GM06990 (cell line): ENCODE results near the gene TRIM15.

Source experiments
- DNase-seq: peaks from one replicate; pipeline ENCODE4 v3.0.0-alpha.2; 2011; ENCODE audit not compliant: insufficient read length; ENCODE audit errors: extremely low read depth
- H3K27me3 ChIP-seq: replicated peaks from 2 replicates; pipeline ENCODE4 v1.6.0; 2011; ENCODE audit warnings: low read length; ENCODE audit not compliant: control insufficient read depth, insufficient read depth
- H3K36me3 ChIP-seq: 2 replicates; pipeline ENCODE4 v1.5.1; 2011; ENCODE audit warnings: low read length; ENCODE audit not compliant: control insufficient read depth, insufficient read depth
- H3K4me3 ChIP-seq: replicated peaks from 2 replicates; pipeline ENCODE4 v1.5.1; 2011; ENCODE audit warnings: low read depth, mild to moderate bottlenecking, control low read depth, low read length
- CTCF ChIP-seq: IDR thresholded peaks from 2 replicates; pipeline ENCODE4 v1.5.1; 2011; ENCODE audit warnings: low read length, control low read depth, mild to moderate bottlenecking, inconsistent platforms; ENCODE audit not compliant: insufficient read depth, poor library complexity, severe bottlenecking

TRIM15 gene

GRCh38 chr6:30180145-30180544 lies 16.8 kb downstream of the TRIM15 start:
- Histone ChIP-seq H3K27me3 (no peaks in the 10 kb centered on the region; the same call in 1 of the 2 replicates), H3K4me3 (no peak overlapping the region), H3K36me3 (peaks cover 5% of the 10 kb centered on the region)
- no peak for DNase-seq
- TF ChIP-seq CTCF = no peak

- H3K27me3 ChIP-seq = no peaks in the 10 kb centered on the region
- no peak for TF ChIP-seq CTCF
- no peak overlapping the region for H3K4me3 ChIP-seq
- DNase-seq = no peak
- H3K36me3 ChIP-seq = peaks cover 23% of the 10 kb centered on the region
These were observed 21.2 kb downstream of the TRIM15 start for GRCh38 chr6:30184417-30185031.

GRCh38 chr6:30185846-30186484 lies 22.6 kb downstream of the TRIM15 start:
- no peak overlapping the region for H3K4me3 ChIP-seq
- peaks cover 34% of the 10 kb centered on the region for H3K36me3 ChIP-seq
- no peak for TF ChIP-seq CTCF
- H3K27me3 ChIP-seq = no peaks in the 10 kb centered on the region
- no peak for DNase-seq

- Histone ChIP-seq H3K27me3 (no peaks in the 10 kb centered on the region), H3K4me3 (no peak overlapping the region), H3K36me3 (peaks cover 39% of the 10 kb centered on the region)
- DNase-seq = no peak
- TF ChIP-seq CTCF = no peak
These were observed 25.2 kb downstream of the TRIM15 start for GRCh38 chr6:30188541-30188940.

- peaks cover 41% of the 10 kb centered on the region for H3K36me3 ChIP-seq
- DNase-seq = no peak
These were observed 28.7 kb downstream of the TRIM15 start for GRCh38 chr6:30192076-30192475.

More at GRCh38 chr6:30192076-30192475, 28.7 kb downstream of the TRIM15 start:
- Histone ChIP-seq H3K27me3 (no peaks in the 10 kb centered on the region), H3K4me3 (no peak overlapping the region)
- TF ChIP-seq CTCF = no peak
